ENCODE data around the gene SIGLEC6.

Gene SIGLEC6

GRCh38 chr19:51548213-51548651, 16.8 kb upstream of the SIGLEC6 start:
- no peak for FAIRE-seq

GRCh38 chr19:51547397-51548212, 16.1 kb upstream of the SIGLEC6 start:
- no peak for FAIRE-seq

GRCh38 chr19:51546650-51547396, 15.4 kb upstream of the SIGLEC6 start:
- FAIRE-seq, result no peak

GRCh38 chr19:51546107-51546649, 14.7 kb upstream of the SIGLEC6 start:
- FAIRE-seq, result no peak

- FAIRE-seq, result no peak
These were observed 12.6 kb upstream of the SIGLEC6 start for GRCh38 chr19:51544038-51544437.

GRCh38 chr19:51542699-51543098, 11.2 kb upstream of the SIGLEC6 start:
- FAIRE-seq, result no peak

- FAIRE-seq, result no peak
These were observed 10.2 kb upstream of the SIGLEC6 start for GRCh38 chr19:51541458-51542357.

GRCh38 chr19:51539821-51540366, 8.4 kb upstream of the SIGLEC6 start:
- FAIRE-seq, result no peak

GRCh38 chr19:51535535-51535934, 4.1 kb upstream of the SIGLEC6 start:
- FAIRE-seq, result no peak

- no peak for FAIRE-seq
These were observed 854 bp downstream of the SIGLEC6 start for GRCh38 chr19:51530616-51531015.

- no peak for FAIRE-seq
These were observed 2.2 kb downstream of the SIGLEC6 start for GRCh38 chr19:51529301-51529700.

GRCh38 chr19:51525651-51526050, 5.8 kb downstream of the SIGLEC6 start:
- no peak for FAIRE-seq

GRCh38 chr19:51524666-51525264, 6.7 kb downstream of the SIGLEC6 start:
- FAIRE-seq, result no peak

GRCh38 chr19:51521781-51522180, 9.7 kb downstream of the SIGLEC6 start:
- FAIRE-seq, result no peak

GRCh38 chr19:51521357-51521756, 10.1 kb downstream of the SIGLEC6 start:
- no peak for FAIRE-seq

- FAIRE-seq, result no peak
These were observed 10.7 kb downstream of the SIGLEC6 start for GRCh38 chr19:51520728-51521127.

GRCh38 chr19:51514866-51515481, 16.5 kb downstream of the SIGLEC6 start:
- no peak for FAIRE-seq

- FAIRE-seq, result no peak
These were observed 17.5 kb downstream of the SIGLEC6 start for GRCh38 chr19:51513968-51514367.

GRCh38 chr19:51511353-51511752, 20.1 kb downstream of the SIGLEC6 start:
- no peak for FAIRE-seq

- no peak for FAIRE-seq
These were observed 21.4 kb downstream of the SIGLEC6 start for GRCh38 chr19:51509823-51510660.

Measured in endometrium (tissue), 2 donors.